Nephron progenitor cell (in vitro differentiated cells): ENCODE results near the gene PAPSS2.

ENCODE experiments used
- DNase-seq: peaks from one replicate; pipeline ENCODE4 v3.0.0; 2021
- H3K27ac Mint-ChIP-seq: 2 replicates; pipeline ENCODE4 v1.8.0; 2021; ENCODE audit warnings: mild to moderate bottlenecking, moderate library complexity, mixed read lengths
- H3K27me3 Mint-ChIP-seq: 2 replicates; pipeline ENCODE4 v1.8.0; 2021; ENCODE audit warnings: mild to moderate bottlenecking, low read depth, mixed read lengths; ENCODE audit not compliant: poor library complexity
- H3K36me3 Mint-ChIP-seq: 2 replicates; pipeline ENCODE4 v1.8.0; 2021; ENCODE audit warnings: low read depth, mixed read lengths
- H3K4me1 Mint-ChIP-seq: 2 replicates; pipeline ENCODE4 v1.8.0; 2021; ENCODE audit warnings: mixed read lengths
- H3K4me3 Mint-ChIP-seq: 2 replicates; pipeline ENCODE4 v1.8.0; 2021; ENCODE audit warnings: mild to moderate bottlenecking, moderate library complexity, mixed read lengths
- H3K9me3 Mint-ChIP-seq: 2 replicates; pipeline ENCODE4 v1.8.0; 2021; ENCODE audit warnings: mild to moderate bottlenecking, moderate library complexity, mixed read lengths
- TF ChIP-seq, protein P1 (sequence below): fragments of 200-600 bp; sonication (generic); IDR thresholded peaks from 2 replicates; pipeline ENCODE4 v1.5.0; 2021; ENCODE audit warnings: antibody characterized with exemption

The PAPSS2 gene

GRCh38 chr10:87661861-87662785, 2.4 kb downstream of the PAPSS2 start:
- peaks cover 16% of the 10 kb centered on the region for H3K4me1 Mint-ChIP-seq
- H3K4me3 Mint-ChIP-seq, result no peak overlapping the region
- H3K36me3 Mint-ChIP-seq, result no peaks in the 10 kb centered on the region
- no peak for DNase-seq
- H3K27me3 Mint-ChIP-seq, result peaks cover 62% of the 10 kb centered on the region
- H3K27ac Mint-ChIP-seq, result no peak overlapping the region
- H3K9me3 Mint-ChIP-seq, result no peaks in the 10 kb centered on the region
- TF ChIP-seq, protein P1, sequence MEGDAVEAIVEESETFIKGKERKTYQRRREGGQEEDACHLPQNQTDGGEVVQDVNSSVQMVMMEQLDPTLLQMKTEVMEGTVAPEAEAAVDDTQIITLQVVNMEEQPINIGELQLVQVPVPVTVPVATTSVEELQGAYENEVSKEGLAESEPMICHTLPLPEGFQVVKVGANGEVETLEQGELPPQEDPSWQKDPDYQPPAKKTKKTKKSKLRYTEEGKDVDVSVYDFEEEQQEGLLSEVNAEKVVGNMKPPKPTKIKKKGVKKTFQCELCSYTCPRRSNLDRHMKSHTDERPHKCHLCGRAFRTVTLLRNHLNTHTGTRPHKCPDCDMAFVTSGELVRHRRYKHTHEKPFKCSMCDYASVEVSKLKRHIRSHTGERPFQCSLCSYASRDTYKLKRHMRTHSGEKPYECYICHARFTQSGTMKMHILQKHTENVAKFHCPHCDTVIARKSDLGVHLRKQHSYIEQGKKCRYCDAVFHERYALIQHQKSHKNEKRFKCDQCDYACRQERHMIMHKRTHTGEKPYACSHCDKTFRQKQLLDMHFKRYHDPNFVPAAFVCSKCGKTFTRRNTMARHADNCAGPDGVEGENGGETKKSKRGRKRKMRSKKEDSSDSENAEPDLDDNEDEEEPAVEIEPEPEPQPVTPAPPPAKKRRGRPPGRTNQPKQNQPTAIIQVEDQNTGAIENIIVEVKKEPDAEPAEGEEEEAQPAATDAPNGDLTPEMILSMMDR, result no peak

DNA sequence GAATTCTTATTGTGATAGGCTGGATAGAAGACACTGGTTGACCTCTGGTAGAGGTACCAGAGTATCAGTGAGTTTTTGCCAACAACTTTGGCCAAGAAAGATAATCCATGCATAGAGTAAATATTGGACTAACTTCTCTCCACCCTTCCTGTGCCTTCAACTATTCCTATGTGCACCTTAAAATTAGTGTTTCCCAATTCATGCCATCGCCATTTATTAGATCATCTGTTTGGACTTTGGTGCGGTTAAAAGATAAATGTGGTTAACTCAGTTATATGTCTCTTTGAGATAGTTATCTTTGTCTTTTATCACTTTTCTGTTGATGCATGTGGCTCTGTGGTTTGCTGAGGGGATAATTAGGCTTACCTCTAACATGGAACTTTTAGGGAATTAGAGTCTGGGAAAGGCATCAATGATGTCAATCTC, 4.6 kb downstream of the PAPSS2 start:
- H3K9me3 Mint-ChIP-seq, result no peaks in the 10 kb centered on the region
- peaks cover 11% of the 10 kb centered on the region for H3K4me1 Mint-ChIP-seq
- peaks cover 52% of the 10 kb centered on the region for H3K27me3 Mint-ChIP-seq
- no peak overlapping the region for H3K27ac Mint-ChIP-seq
- TF ChIP-seq, protein P1, result no peak
- no peak overlapping the region for H3K4me3 Mint-ChIP-seq
- no peaks in the 10 kb centered on the region for H3K36me3 Mint-ChIP-seq
- DNase-seq, result no peak

GRCh38 chr10:87667493-87667892, 7.8 kb downstream of the PAPSS2 start:
- no peak overlapping the region for H3K27ac Mint-ChIP-seq
- H3K36me3 Mint-ChIP-seq, result no peaks in the 10 kb centered on the region
- H3K9me3 Mint-ChIP-seq, result no peaks in the 10 kb centered on the region
- H3K4me1 Mint-ChIP-seq, result no peaks in the 10 kb centered on the region
- DNase-seq, result no peak
- H3K27me3 Mint-ChIP-seq, result peaks cover 26% of the 10 kb centered on the region
- no peak overlapping the region for H3K4me3 Mint-ChIP-seq
- TF ChIP-seq, protein P1, result no peak

GRCh38 chr10:87668324-87669074, 8.8 kb downstream of the PAPSS2 start:
- DNase-seq, result no peak
- no peak overlapping the region for H3K27ac Mint-ChIP-seq
- no peaks in the 10 kb centered on the region for H3K4me1 Mint-ChIP-seq
- no peaks in the 10 kb centered on the region for H3K36me3 Mint-ChIP-seq
- peaks cover 18% of the 10 kb centered on the region for H3K27me3 Mint-ChIP-seq
- H3K9me3 Mint-ChIP-seq, result no peaks in the 10 kb centered on the region
- TF ChIP-seq, protein P1, result no peak
- no peak overlapping the region for H3K4me3 Mint-ChIP-seq

GRCh38 chr10:87669752-87670151, 10.1 kb downstream of the PAPSS2 start:
- H3K27ac Mint-ChIP-seq, result no peak overlapping the region

More at GRCh38 chr10:87669752-87670151, 10.1 kb downstream of the PAPSS2 start:
- Mint-ChIP-seq H3K4me1 (no peaks in the 10 kb centered on the region), H3K9me3 (no peaks in the 10 kb centered on the region), H3K4me3 (no peak overlapping the region), H3K27me3 (peaks cover 12% of the 10 kb centered on the region), H3K36me3 (no peaks in the 10 kb centered on the region)
- no peak for DNase-seq
- TF ChIP-seq, protein P1, result no peak
